GM15510 (cell line): Measurements from ENCODE around the gene GABRA6.

Source experiments
- POLR2A ChIP-seq: IDR thresholded peaks from 3 replicates; pipeline ENCODE4 v1.6.1; 2011; ENCODE audit warnings: borderline replicate concordance; ENCODE audit not compliant: insufficient read length; ENCODE audit errors: extremely low read depth

Gene GABRA6

GRCh38 chr5:161685461-161685860 lies at the start of gene GABRA6:
TSS of gene GABRA6 (plus strand) at chr5:161685721. CDS start at chr5:161685990, 269 bp downstream.
- TF ChIP-seq POLR2A, result no peak

- no peak for TF ChIP-seq POLR2A
Observed at GRCh38 chr5:161637591-161637990, 47.9 kb upstream of the GABRA6 start.

- TF ChIP-seq POLR2A, result no peak
Observed at GRCh38 chr5:161641444-161641843, 44.1 kb upstream of the GABRA6 start.

GRCh38 chr5:161645264-161645663 lies 40.3 kb upstream of the GABRA6 start:
- no peak for TF ChIP-seq POLR2A

- TF ChIP-seq POLR2A, result no peak
Observed at GRCh38 chr5:161660806-161661205, 24.7 kb upstream of the GABRA6 start.

GRCh38 chr5:161663431-161663830 lies 22.1 kb upstream of the GABRA6 start:
- TF ChIP-seq POLR2A, result no peak

- TF ChIP-seq POLR2A, result no peak
Observed at GRCh38 chr5:161676103-161676502, 9.4 kb upstream of the GABRA6 start.

GRCh38 chr5:161686149-161686548 lies 628 bp downstream of the GABRA6 start:
- no peak for TF ChIP-seq POLR2A

- no peak for TF ChIP-seq POLR2A
Observed at GRCh38 chr5:161686881-161687280, 1.4 kb downstream of the GABRA6 start.

- TF ChIP-seq POLR2A, result no peak
Observed at GRCh38 chr5:161687316-161687715, 1.8 kb downstream of the GABRA6 start.

- no peak for TF ChIP-seq POLR2A
Observed at GRCh38 chr5:161691911-161692310, 6.4 kb downstream of the GABRA6 start.

GRCh38 chr5:161697001-161697400 lies 11.5 kb downstream of the GABRA6 start:
- TF ChIP-seq POLR2A, result no peak

- no peak for TF ChIP-seq POLR2A
Observed at GRCh38 chr5:161700065-161700464, 14.5 kb downstream of the GABRA6 start.

- TF ChIP-seq POLR2A, result no peak
Observed at GRCh38 chr5:161703528-161703927, 18.0 kb downstream of the GABRA6 start.

- no peak for TF ChIP-seq POLR2A
Observed at GRCh38 chr5:161707382-161707781, 21.9 kb downstream of the GABRA6 start.

- no peak for TF ChIP-seq POLR2A
Observed at GRCh38 chr5:161709239-161709638, 23.7 kb downstream of the GABRA6 start.

GRCh38 chr5:161713042-161713441 lies 27.5 kb downstream of the GABRA6 start:
- TF ChIP-seq POLR2A, result no peak
